Measurements from ENCODE around the gene TIGD4.

GRCh38 chr4:152777488-152777887 lies 2.0 kb downstream of the TIGD4 start:
- TF ChIP-seq POLR2AphosphoS5 (IDR thresholded peaks at IDR 0.05; ENCODE audit: low read depth, low read length) (no peak), REST (IDR thresholded peaks at IDR 0.05; ENCODE audit: insufficient read depth in 1 of 2, low read depth in 2 of 2, low read length in 2 of 2) (no peak)
